ENCODE data around the gene RIN3. TPM values are rescaled to one million over a fixed set of nuclear protein-coding genes. Genes with fewer than 3 reads are reported as not detected.

RIN3 gene
- total RNA-seq, 2 donors from 2014 or later: 8.8 to 41.6 TPM

DNA sequence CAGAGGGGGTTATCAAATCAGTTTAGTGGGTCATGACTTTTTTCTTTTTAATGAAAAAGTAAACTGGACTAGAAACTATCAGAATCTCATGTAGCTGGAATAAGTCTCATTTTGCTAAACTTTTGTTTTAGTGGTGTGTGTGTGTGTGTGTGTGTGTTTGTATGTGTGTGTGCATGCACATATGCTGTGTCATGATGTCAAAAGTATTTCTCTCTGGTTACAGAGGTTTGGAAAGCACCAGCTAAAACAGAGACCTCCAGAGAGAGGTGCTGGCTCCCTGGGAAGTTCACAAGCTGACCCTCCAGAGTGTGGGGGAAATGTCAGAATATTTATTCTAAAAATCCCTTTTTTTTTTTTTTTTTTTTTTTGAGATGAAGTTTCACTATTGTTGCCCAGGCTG is 120.1 kb downstream of the RIN3 start:
- intact Hi-C loops (cut with DNase I): no loop called here
- TF ChIP-seq, protein P1, sequence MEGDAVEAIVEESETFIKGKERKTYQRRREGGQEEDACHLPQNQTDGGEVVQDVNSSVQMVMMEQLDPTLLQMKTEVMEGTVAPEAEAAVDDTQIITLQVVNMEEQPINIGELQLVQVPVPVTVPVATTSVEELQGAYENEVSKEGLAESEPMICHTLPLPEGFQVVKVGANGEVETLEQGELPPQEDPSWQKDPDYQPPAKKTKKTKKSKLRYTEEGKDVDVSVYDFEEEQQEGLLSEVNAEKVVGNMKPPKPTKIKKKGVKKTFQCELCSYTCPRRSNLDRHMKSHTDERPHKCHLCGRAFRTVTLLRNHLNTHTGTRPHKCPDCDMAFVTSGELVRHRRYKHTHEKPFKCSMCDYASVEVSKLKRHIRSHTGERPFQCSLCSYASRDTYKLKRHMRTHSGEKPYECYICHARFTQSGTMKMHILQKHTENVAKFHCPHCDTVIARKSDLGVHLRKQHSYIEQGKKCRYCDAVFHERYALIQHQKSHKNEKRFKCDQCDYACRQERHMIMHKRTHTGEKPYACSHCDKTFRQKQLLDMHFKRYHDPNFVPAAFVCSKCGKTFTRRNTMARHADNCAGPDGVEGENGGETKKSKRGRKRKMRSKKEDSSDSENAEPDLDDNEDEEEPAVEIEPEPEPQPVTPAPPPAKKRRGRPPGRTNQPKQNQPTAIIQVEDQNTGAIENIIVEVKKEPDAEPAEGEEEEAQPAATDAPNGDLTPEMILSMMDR (IDR thresholded peaks at IDR 0.05): no peak
- no peak for TF ChIP-seq POLR2A (IDR thresholded peaks at IDR 0.05)
- TF ChIP-seq POLR2AphosphoS5 (IDR thresholded peaks at IDR 0.05): no peak
- H3K27ac ChIP-seq: no peak overlapping the region
- no peaks in the 10 kb centered on the region for H3K4me1 ChIP-seq (replicated peaks)
- no peaks in the 10 kb centered on the region for H3K27me3 ChIP-seq (replicated peaks; ENCODE audit: insufficient read depth)
- no peaks in the 10 kb centered on the region for H3K36me3 ChIP-seq
- H3K4me3 ChIP-seq: no peak overlapping the region
- no peak for DNase-seq (ENCODE audit: low spot score)
- H3K9me3 ChIP-seq: no peaks in the 10 kb centered on the region

DNA sequence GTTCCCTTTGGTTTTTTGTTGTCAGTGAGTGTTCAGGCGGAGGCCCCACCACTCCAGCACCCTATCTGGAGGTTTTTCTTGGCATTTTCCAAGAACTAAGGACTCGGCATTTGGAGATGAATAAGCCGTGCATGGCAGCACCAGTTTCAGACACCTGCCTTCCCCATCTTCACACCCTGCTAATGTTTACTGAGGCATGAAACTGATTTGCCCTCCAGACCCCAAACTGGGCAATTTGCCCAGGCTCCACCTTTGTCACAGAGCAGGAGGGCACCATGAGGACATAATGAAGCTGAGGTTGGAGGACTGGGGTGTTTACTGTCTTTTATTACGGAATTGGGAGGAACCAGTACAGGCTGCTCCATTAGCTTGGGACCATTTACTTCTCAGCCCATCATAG is 121.5 kb downstream of the RIN3 start:
- no peak overlapping the region for H3K27ac ChIP-seq
- no peak for DNase-seq (ENCODE audit: low spot score)
- TF ChIP-seq POLR2A (IDR thresholded peaks at IDR 0.05) (no peak), POLR2AphosphoS5 (IDR thresholded peaks at IDR 0.05) (no peak)
- TF ChIP-seq, protein P1 (IDR thresholded peaks at IDR 0.05): no peak
- H3K27me3 ChIP-seq (replicated peaks; ENCODE audit: insufficient read depth): no peaks in the 10 kb centered on the region
- intact Hi-C loops (cut with DNase I): no loop called here
- H3K4me3 ChIP-seq: no peak overlapping the region
- H3K36me3 ChIP-seq: no peaks in the 10 kb centered on the region
- H3K4me1 ChIP-seq (replicated peaks): no peaks in the 10 kb centered on the region
- H3K9me3 ChIP-seq: no peaks in the 10 kb centered on the region
- WGBS: 79% methylated on average over 4 of the region's 4 CpGs

DNA sequence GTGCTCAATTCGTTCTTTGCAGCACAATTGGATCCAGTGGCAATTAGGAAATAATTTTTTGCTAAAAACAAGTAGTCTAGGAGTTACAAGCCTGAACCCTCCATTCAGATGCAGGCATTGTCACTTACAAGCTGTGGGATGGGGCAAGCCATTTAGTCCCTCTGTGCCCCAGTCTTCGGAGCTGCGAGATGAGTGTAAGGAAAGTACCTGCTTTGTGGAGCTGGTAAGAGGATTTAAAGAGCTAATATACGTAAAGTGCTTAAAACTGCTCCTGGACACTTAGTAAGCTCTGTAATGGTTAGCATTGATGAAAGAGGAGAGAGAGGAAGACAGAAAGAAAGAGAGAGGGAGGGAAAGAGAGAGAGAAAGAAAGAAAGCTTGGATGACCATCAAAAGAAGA is 122.3 kb downstream of the RIN3 start:
- Histone ChIP-seq H3K27me3 (replicated peaks; ENCODE audit: insufficient read depth) (no peaks in the 10 kb centered on the region), H3K4me1 (replicated peaks) (no peaks in the 10 kb centered on the region), H3K27ac (no peak overlapping the region), H3K36me3 (no peaks in the 10 kb centered on the region), H3K9me3 (no peaks in the 10 kb centered on the region), H3K4me3 (no peak overlapping the region)
- intact Hi-C loops (cut with DNase I): no loop called here
- 90% methylated on average over 4 of the region's 4 CpGs for WGBS
- no peak for DNase-seq (ENCODE audit: low spot score)
- TF ChIP-seq, protein P1 (IDR thresholded peaks at IDR 0.05): no peak
- TF ChIP-seq POLR2A (IDR thresholded peaks at IDR 0.05): no peak
- no peak for TF ChIP-seq POLR2AphosphoS5 (IDR thresholded peaks at IDR 0.05)

DNA sequence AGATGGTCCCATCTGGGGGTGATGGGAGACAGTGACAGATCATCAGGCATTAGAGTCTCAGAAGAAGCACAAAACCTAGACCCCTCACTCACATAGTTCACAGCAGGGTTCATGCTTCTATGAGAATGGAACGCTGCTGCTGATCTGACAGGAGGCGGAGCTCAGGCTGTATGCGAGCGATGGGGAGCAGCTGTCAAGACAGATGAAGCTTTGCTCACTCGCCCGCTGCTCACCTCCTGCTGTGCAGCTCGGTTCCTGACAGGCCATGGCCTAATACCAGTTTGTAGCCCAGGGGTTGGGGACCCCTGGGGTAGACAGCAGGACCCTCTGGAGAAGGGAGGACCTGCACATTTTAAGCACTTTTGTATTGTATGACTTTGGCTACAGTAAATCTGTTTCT is 123.6 kb downstream of the RIN3 start:
- Histone ChIP-seq H3K27ac (no peak overlapping the region), H3K36me3 (no peaks in the 10 kb centered on the region), H3K4me1 (replicated peaks) (no peaks in the 10 kb centered on the region), H3K4me3 (no peak overlapping the region), H3K27me3 (replicated peaks; ENCODE audit: insufficient read depth) (no peaks in the 10 kb centered on the region), H3K9me3 (no peaks in the 10 kb centered on the region)
- 41% methylated on average over 7 of the region's 7 CpGs for WGBS
- intact Hi-C loops (cut with DNase I): no loop called here
- no peak for DNase-seq (ENCODE audit: low spot score)
- TF ChIP-seq, protein P1 (IDR thresholded peaks at IDR 0.05): no peak
- TF ChIP-seq POLR2A (IDR thresholded peaks at IDR 0.05) (no peak), POLR2AphosphoS5 (IDR thresholded peaks at IDR 0.05) (no peak)

DNA sequence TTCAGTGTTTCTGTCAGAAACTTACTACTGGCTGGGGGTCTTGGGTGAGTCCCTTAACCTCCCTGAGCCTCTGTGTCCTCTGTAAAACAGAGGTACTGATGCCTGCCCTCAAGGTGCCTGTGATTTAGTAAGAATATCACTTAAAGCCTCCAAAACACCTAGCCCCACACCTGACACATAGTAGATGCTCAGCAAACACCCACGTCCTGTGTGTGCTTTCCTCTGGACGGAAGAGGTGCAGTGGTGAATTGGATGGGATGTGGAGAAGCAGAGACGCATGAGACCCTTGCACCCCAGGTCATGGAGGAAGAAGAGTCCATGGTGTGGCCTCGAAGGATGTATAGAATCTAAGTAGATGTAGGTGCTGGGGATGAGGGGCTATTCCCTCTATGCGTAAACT is 124.3 kb downstream of the RIN3 start:
- Histone ChIP-seq H3K9me3 (no peaks in the 10 kb centered on the region), H3K36me3 (no peaks in the 10 kb centered on the region), H3K27me3 (replicated peaks; ENCODE audit: insufficient read depth) (no peaks in the 10 kb centered on the region), H3K27ac (no peak overlapping the region), H3K4me3 (no peak overlapping the region), H3K4me1 (replicated peaks) (no peaks in the 10 kb centered on the region)
- TF ChIP-seq POLR2A (IDR thresholded peaks at IDR 0.05): no peak
- TF ChIP-seq, protein P1 (IDR thresholded peaks at IDR 0.05): no peak
- TF ChIP-seq POLR2AphosphoS5 (IDR thresholded peaks at IDR 0.05): no peak
- intact Hi-C loops (cut with DNase I): no loop called here
- WGBS: 94% methylated on average over 5 of the region's 5 CpGs
- DNase-seq (ENCODE audit: low spot score): no peak

All from prostate gland (tissue), 2 donors.